ENCODE data around the gene PCBD2. TPM values are rescaled to one million over a fixed set of nuclear protein-coding genes. Genes with fewer than 3 reads are reported as not detected.

The PCBD2 gene
- total and polyA plus RNA-seq, 2 donors (not counting 1 experiment from before 2014, with no cell fraction given), result 6.1 to 15.7 TPM

DNA sequence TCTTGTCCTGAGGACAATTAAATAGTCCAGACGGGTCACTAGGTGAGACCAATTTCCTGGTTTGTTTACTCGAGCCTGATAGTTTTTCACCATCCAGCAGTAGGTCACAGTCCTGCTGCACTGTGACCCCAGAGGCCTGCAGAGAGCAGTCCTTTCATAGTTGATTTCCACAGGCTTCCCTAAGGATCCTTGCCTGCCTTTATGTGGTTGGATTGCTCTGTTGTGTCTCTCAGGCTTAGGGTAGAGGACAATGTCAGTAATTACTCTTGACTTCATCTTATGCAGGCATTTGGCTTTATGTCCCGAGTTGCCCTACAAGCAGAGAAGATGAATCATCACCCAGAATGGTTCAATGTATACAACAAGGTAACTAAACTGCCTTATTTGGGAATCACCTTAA lies 53.8 kb downstream of the PCBD2 start:
- no peak overlapping the region for H3K27ac Mint-ChIP-seq

DNA sequence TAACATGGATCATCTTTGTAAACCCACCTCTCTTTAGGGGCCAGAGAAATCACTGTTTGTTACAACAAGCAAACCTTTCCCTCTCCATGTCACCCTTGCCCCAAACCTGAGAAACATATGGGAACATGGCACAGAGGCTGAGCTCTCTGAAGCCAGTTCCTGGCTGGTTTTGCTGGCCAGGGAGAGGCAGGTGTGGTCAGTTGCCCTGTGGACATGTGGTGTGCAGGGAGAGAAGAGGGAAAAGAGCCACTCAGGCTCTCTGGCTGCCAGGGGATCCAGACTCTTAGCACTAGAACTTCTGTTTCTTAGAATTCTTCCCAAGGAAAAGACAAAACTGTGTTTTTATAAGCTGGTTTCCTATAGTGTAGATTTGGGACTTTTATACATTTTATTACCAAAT lies 58.2 kb downstream of the PCBD2 start:
- Histone ChIP-seq H3K4me3 (ENCODE audit: control extremely low read depth in 1 of 5, extremely low read depth in 1 of 5, insufficient read depth in 1 of 5, low read depth in 2 of 5, low read length in 4 of 5) (no peak overlapping the region), H3K9me3 (ENCODE audit: control extremely low read depth in 1 of 3, control insufficient read depth in 2 of 3, insufficient read depth in 1 of 3, low read length in 2 of 3) (no peaks in the 10 kb centered on the region), H3K27me3 (replicated peaks in 1 of 4; ENCODE audit: control extremely low read depth in 1 of 4, control insufficient read depth in 3 of 4, insufficient read depth in 4 of 4, low read length in 3 of 4) (no peaks in the 10 kb centered on the region), H3K79me2 (ENCODE audit: control insufficient read depth, insufficient read depth, low read length) (no peaks in the 10 kb centered on the region), H4K20me1 (ENCODE audit: control insufficient read depth, insufficient read depth, low read length, poor library complexity, severe bottlenecking) (no peaks in the 10 kb centered on the region), H2AFZ (ENCODE audit: insufficient read depth, low read depth, low read length, poor library complexity, severe bottlenecking) (no peak overlapping the region), H3K4me1 (ENCODE audit: control insufficient read depth in 2 of 2, insufficient read depth in 2 of 2, low read length in 2 of 2) (no peaks in the 10 kb centered on the region), H3K36me3 (replicated peaks in 1 of 2; ENCODE audit: control extremely low read depth in 1 of 2, control insufficient read depth in 1 of 2, extremely low read depth in 1 of 2, insufficient read depth in 2 of 2, low read length in 1 of 2) (peaks cover 2 to 14% of the 10 kb centered on the region in 2 experiments), H3K9ac (ENCODE audit: low read length) (no peak overlapping the region), H3K27ac (ENCODE audit: low read length in 2 of 2) (no peak overlapping the region), H3K4me2 (replicated peaks; ENCODE audit: low read depth, low read length, poor library complexity, severe bottlenecking) (no peak overlapping the region)
- Mint-ChIP-seq H3K27ac (no peak overlapping the region), H3K4me1 (no peaks in the 10 kb centered on the region), H3K27me3 (no peaks in the 10 kb centered on the region), H3K4me3 (no peak overlapping the region), H3K9me3 (ENCODE audit: insufficient read depth) (no peaks in the 10 kb centered on the region)
- ChIA-PET POLR2A (no interaction called here), CTCF (no interaction called here)
- ATAC-seq (ENCODE audit: low read depth), result no peak
- intact Hi-C loops (cut with micrococcal nuclease), result no loop called here
- DNase-seq, result no peak
- TF ChIP-seq, protein P1, sequence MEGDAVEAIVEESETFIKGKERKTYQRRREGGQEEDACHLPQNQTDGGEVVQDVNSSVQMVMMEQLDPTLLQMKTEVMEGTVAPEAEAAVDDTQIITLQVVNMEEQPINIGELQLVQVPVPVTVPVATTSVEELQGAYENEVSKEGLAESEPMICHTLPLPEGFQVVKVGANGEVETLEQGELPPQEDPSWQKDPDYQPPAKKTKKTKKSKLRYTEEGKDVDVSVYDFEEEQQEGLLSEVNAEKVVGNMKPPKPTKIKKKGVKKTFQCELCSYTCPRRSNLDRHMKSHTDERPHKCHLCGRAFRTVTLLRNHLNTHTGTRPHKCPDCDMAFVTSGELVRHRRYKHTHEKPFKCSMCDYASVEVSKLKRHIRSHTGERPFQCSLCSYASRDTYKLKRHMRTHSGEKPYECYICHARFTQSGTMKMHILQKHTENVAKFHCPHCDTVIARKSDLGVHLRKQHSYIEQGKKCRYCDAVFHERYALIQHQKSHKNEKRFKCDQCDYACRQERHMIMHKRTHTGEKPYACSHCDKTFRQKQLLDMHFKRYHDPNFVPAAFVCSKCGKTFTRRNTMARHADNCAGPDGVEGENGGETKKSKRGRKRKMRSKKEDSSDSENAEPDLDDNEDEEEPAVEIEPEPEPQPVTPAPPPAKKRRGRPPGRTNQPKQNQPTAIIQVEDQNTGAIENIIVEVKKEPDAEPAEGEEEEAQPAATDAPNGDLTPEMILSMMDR (IDR thresholded peaks at IDR 0.05), result no peak
- TF ChIP-seq EZH2 (IDR thresholded peaks at IDR 0.05; ENCODE audit: borderline replicate concordance, insufficient read depth, low read depth, low read length, poor library complexity, severe bottlenecking), result no peak

More for the DNA sequence above, 53.8 kb downstream of the PCBD2 start:
- H3K4me3 Mint-ChIP-seq, result no peak overlapping the region
- ChIA-PET CTCF (no interaction called here), POLR2A (no interaction called here)
- peaks cover 3% of the 10 kb centered on the region for H3K9me3 Mint-ChIP-seq (ENCODE audit: insufficient read depth)
- DNase-seq, result no peak
- Histone ChIP-seq H3K4me1 (ENCODE audit: control insufficient read depth in 2 of 2, insufficient read depth in 2 of 2, low read length in 2 of 2) (no peaks in the 10 kb centered on the region), H4K20me1 (ENCODE audit: control insufficient read depth, insufficient read depth, low read length, poor library complexity, severe bottlenecking) (no peaks in the 10 kb centered on the region), H3K36me3 (replicated peaks in 1 of 2; ENCODE audit: control extremely low read depth in 1 of 2, control insufficient read depth in 1 of 2, extremely low read depth in 1 of 2, insufficient read depth in 2 of 2, low read length in 1 of 2) (peaks cover 2 to 11% of the 10 kb centered on the region in 2 experiments), H3K27ac (ENCODE audit: low read length in 2 of 2) (no peak overlapping the region), H2AFZ (ENCODE audit: insufficient read depth, low read depth, low read length, poor library complexity, severe bottlenecking) (no peak overlapping the region), H3K79me2 (ENCODE audit: control insufficient read depth, insufficient read depth, low read length) (no peaks in the 10 kb centered on the region), H3K4me3 (ENCODE audit: control extremely low read depth in 1 of 5, extremely low read depth in 1 of 5, insufficient read depth in 1 of 5, low read depth in 2 of 5, low read length in 4 of 5) (no peak overlapping the region), H3K9ac (ENCODE audit: low read length) (no peak overlapping the region), H3K4me2 (replicated peaks; ENCODE audit: low read depth, low read length, poor library complexity, severe bottlenecking) (no peak overlapping the region), H3K9me3 (ENCODE audit: control extremely low read depth in 1 of 3, control insufficient read depth in 2 of 3, insufficient read depth in 1 of 3, low read length in 2 of 3) (peaks cover 5 to 15% (median 8%) of the 10 kb centered on the region in 3 donors), H3K27me3 (replicated peaks in 1 of 4; ENCODE audit: control extremely low read depth in 1 of 4, control insufficient read depth in 3 of 4, insufficient read depth in 4 of 4, low read length in 3 of 4) (no peaks in the 10 kb centered on the region)
- H3K4me1 Mint-ChIP-seq, result no peaks in the 10 kb centered on the region
- intact Hi-C loops (cut with micrococcal nuclease), result no loop called here
- WGBS (ENCODE audit: insufficient coverage), result 100% methylated on average over 2 of the region's 3 CpGs
- H3K27me3 Mint-ChIP-seq, result no peaks in the 10 kb centered on the region
- ATAC-seq (ENCODE audit: low read depth), result no peak
- TF ChIP-seq, protein P1 (IDR thresholded peaks at IDR 0.05), result no peak
- TF ChIP-seq EZH2 (IDR thresholded peaks at IDR 0.05; ENCODE audit: borderline replicate concordance, insufficient read depth, low read depth, low read length, poor library complexity, severe bottlenecking), result no peak

Data from B cell (primary cell).